ENCODE data around the gene ELOF1. TPM values are rescaled to one million over a fixed set of nuclear protein-coding genes. Genes with fewer than 3 reads are reported as not detected.

Gene ELOF1
- total and polyA plus RNA-seq, 2 of the 13 experiments (the other 11 are each of a cell fraction or from before 2014, with no cell fraction given): 14.5 to 43.2 TPM

DNA sequence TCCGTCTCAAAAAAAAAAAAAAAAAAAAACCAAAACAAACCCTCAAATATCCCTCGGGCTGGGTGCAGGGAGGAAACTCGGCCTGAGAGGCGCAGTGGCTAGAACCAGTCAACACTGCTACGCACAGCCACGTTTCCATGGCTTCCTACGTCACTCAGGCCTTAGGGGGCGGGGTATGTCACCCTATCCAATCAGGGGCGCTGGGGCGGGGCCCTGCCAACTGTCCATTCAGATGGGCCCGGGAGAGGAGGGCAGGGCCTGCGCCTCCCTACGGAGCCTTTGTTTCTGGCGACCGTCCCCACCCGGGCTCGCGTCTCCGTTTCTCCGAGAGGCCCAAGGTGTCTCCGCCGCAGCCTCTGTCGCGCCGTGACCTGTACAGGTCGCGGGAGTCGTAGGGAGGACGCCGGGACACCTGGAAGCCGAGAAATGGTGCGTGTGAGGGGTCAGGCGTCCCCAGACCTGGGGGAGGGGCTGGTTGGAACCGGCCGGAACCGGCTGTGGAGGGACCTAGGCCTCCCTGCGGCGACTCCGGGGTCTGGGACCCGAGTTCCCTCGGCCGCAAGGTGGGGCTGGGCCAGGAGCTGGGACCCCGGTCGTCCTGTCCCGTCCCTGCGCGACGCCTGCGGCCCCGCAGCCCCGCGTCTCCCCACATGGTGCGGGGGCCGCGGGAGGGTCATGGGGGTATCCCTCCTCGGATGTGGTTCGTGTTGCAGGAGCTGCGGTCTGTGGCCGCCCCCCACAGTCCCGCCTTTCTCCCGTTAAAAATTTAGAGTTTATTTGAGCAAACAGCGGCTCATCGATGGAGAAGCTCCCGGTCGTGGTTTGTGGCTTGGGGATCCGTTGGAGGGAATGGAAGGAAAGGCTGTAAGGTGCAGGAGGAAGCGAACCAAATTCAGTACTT, 38.4 kb upstream of the ELOF1 start, which contains the start of gene ZNF627 (continued):
- no peak for TF ChIP-seq ZNF20 (CRISPR knock-in tag; IDR thresholded peaks at IDR 0.05)
- TF ChIP-seq NCOR1 (IDR thresholded peaks at IDR 0.05; ENCODE audit: borderline replicate concordance, low read length): no peak
- TF ChIP-seq KLF16 (CRISPR knock-in tag; IDR thresholded peaks at IDR 0.05): peak in 1 of 2 experiments; percentile 77; a peak in 1 of 4 replicates
- TF ChIP-seq REPIN1 (CRISPR knock-in tag; IDR thresholded peaks at IDR 0.05; ENCODE audit: borderline replicate concordance, low read depth): peak; percentile 63; the same call in 1 of the 2 replicates
- TF ChIP-seq, protein P1, sequence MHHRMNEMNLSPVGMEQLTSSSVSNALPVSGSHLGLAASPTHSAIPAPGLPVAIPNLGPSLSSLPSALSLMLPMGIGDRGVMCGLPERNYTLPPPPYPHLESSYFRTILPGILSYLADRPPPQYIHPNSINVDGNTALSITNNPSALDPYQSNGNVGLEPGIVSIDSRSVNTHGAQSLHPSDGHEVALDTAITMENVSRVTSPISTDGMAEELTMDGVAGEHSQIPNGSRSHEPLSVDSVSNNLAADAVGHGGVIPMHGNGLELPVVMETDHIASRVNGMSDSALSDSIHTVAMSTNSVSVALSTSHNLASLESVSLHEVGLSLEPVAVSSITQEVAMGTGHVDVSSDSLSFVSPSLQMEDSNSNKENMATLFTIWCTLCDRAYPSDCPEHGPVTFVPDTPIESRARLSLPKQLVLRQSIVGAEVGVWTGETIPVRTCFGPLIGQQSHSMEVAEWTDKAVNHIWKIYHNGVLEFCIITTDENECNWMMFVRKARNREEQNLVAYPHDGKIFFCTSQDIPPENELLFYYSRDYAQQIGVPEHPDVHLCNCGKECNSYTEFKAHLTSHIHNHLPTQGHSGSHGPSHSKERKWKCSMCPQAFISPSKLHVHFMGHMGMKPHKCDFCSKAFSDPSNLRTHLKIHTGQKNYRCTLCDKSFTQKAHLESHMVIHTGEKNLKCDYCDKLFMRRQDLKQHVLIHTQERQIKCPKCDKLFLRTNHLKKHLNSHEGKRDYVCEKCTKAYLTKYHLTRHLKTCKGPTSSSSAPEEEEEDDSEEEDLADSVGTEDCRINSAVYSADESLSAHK (CRISPR knock-in tag; IDR thresholded peaks at IDR 0.05; ENCODE audit: borderline replicate concordance): no peak
- peak; percentile 88 to 91; a peak in 3 of 4 replicates for TF ChIP-seq HMGXB4 (CRISPR knock-in tag; IDR thresholded peaks at IDR 0.05; ENCODE audit: borderline replicate concordance in 1 of 2, low read depth in 1 of 2)
- TF ChIP-seq ZNF354B (CRISPR knock-in tag; IDR thresholded peaks at IDR 0.05): no peak
- peak; percentile 35; the same call in 1 of the 2 replicates for TF ChIP-seq ZNF777 (CRISPR knock-in tag; IDR thresholded peaks at IDR 0.05)
- TF ChIP-seq ZNF501 (CRISPR knock-in tag; IDR thresholded peaks at IDR 0.05): peak; percentile 89
- TF ChIP-seq MIXL1 (CRISPR knock-in tag; IDR thresholded peaks at IDR 0.05): no peak
- peak; percentile 92; the same call in 1 of the 2 replicates for TF ChIP-seq ATF7-NPFF (CRISPR knock-in tag; IDR thresholded peaks at IDR 0.05; ENCODE audit: low read depth)
- TF ChIP-seq ARID5B (CRISPR knock-in tag; IDR thresholded peaks at IDR 0.05): peak; percentile 55; the same call in 1 of the 2 replicates
- TF ChIP-seq ZNF878 (CRISPR knock-in tag; IDR thresholded peaks at IDR 0.05): no peak
- TF ChIP-seq MXI1 (IDR thresholded peaks at IDR 0.05; ENCODE audit: borderline replicate concordance, low read depth, low read length): peak; percentile 51; the same call in 1 of the 3 replicates
- TF ChIP-seq JUND (CRISPR knock-in tag; IDR thresholded peaks at IDR 0.05): no peak
- 0 out of 2 replicates have a peak, but pooled peaks have one; percentile 2 for TF ChIP-seq HOXD1 (CRISPR knock-in tag; IDR thresholded peaks at IDR 0.05)
- peak; percentile 65 for TF ChIP-seq ESRRA (CRISPR knock-in tag; IDR thresholded peaks at IDR 0.05; ENCODE audit: low read depth)
- no peak for TF ChIP-seq SP1 (IDR thresholded peaks at IDR 0.05)
- TF ChIP-seq SP1 (CRISPR knock-in tag; IDR thresholded peaks at IDR 0.05): peak; percentile 91
